Subcutaneous abdominal adipose tissue (tissue), 5 donors: ENCODE data around the gene CTDSPL.
"Not testable (repeated sequence)": the region's sequence is repeated elsewhere in the genome, so short reads cannot be mapped to it uniquely, and the experiment has no call there.

Source experiments
- H3K27ac ChIP-seq: one replicate; pipeline ENCODE4 v1.7.0; 2013; ENCODE audit warnings: low read depth, mild to moderate bottlenecking, inconsistent platforms, low read length, moderate library complexity
- H3K27me3 ChIP-seq, 5 donors: one replicate each; pipeline ENCODE4 v1.7.0; 2013; ENCODE audit warnings: low read length in 5 of 5, inconsistent platforms in 1 of 5; ENCODE audit not compliant: control insufficient read depth in 5 of 5, insufficient read depth in 4 of 5
- H3K36me3 ChIP-seq, 5 donors: one replicate each; pipeline ENCODE4 v1.7.0; 2013; ENCODE audit warnings: low read length in 5 of 5; ENCODE audit not compliant: control insufficient read depth in 5 of 5, insufficient read depth in 5 of 5
- H3K4me1 ChIP-seq, 5 donors: one replicate each; pipeline ENCODE4 v1.7.0; 2013; ENCODE audit warnings: low read length in 5 of 5, mild to moderate bottlenecking in 3 of 5, moderate library complexity in 1 of 5; ENCODE audit not compliant: control insufficient read depth in 5 of 5, insufficient read depth in 5 of 5
- H3K4me3 ChIP-seq, 5 donors: one replicate each; pipeline ENCODE4 v1.7.0; 2013; ENCODE audit warnings: low read length in 5 of 5, low read depth in 1 of 5
- H3K9ac ChIP-seq, 5 donors: one replicate each; pipeline ENCODE4 v1.7.0; 2013; ENCODE audit warnings: low read length in 5 of 5, mild to moderate bottlenecking in 4 of 5, moderate library complexity in 3 of 5
- H3K9me3 ChIP-seq, 5 donors: one replicate each; pipeline ENCODE4 v1.7.0; 2013; ENCODE audit warnings: low read length in 5 of 5; ENCODE audit not compliant: control insufficient read depth in 5 of 5
- donor health status: healthy.
- donor health status: healthy.
- donor health status: healthy.
- donor health status: healthy.
- donor health status: healthy.

The CTDSPL gene, protein sequence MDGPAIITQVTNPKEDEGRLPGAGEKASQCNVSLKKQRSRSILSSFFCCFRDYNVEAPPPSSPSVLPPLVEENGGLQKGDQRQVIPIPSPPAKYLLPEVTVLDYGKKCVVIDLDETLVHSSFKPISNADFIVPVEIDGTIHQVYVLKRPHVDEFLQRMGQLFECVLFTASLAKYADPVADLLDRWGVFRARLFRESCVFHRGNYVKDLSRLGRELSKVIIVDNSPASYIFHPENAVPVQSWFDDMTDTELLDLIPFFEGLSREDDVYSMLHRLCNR

DNA sequence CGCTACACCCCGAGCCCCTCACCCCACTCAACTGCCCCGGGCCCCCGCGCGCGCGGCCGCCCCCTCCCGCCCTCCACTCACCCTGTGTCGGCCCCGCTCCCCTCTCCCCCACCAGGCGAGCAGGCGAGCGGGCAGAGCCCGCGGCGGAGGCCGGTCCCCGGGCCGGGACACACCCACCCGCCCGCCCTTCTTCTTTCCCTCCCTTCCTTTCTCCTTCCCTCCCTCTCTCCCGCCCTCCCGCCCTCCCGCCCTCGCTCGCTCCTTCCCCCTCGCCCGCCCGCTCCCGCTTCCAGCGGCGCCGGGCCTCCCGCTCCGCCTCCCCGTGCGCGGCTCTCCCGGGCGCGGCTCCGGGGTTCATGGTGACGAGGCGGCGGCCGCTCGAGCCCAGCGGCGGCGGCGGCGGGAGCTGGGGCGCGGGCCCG, at the start of gene CTDSPL:
CTDSPL (plus strand) TSS at position 261 of the 422 bp plus-strand sequence. CDS start 320 bp downstream, outside the sequence.
- H3K36me3 ChIP-seq, result no peaks in the 10 kb centered on the region
- H3K27me3 ChIP-seq, result no peaks in the 10 kb centered on the region
- peaks cover 4 to 38% (median 35%) of the 10 kb centered on the region in 5 donors for H3K4me1 ChIP-seq
- peak within 1 kb of the TSS; percentile 81 to 94 (median 86) for H3K4me3 ChIP-seq
- H3K9ac ChIP-seq, result peak within 1 kb of the TSS in 4 of 5 donors; percentile 63 to 77 (median 68)
- no peaks in the 10 kb centered on the region for H3K9me3 ChIP-seq
- peak within 1 kb of the TSS; percentile 72 for H3K27ac ChIP-seq

DNA sequence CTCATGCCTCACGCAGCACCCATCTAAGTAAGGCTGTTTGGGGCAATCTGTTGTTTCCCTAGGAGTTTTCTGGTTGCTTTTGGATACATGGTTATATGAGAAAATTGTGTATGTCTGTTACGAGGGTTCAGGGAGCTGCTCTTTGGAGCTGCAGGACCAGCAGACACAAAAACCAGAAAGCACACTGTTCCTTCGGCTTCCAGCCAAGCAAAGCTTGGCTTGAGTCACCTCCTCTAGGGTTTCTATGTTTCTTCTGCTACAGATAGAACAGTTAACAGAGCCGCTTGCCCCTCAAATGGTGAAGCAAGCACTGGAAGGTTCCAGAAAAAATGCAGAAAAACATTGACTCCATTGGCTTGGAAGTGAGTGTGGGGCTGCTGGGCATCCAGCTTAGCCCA, 49.2 kb upstream of the CTDSPL start:
- H3K27me3 ChIP-seq, result no peaks in the 10 kb centered on the region
- H3K4me3 ChIP-seq, result no peak overlapping the region
- no peak overlapping the region for H3K27ac ChIP-seq
- H3K9ac ChIP-seq, result no peak overlapping the region
- H3K4me1 ChIP-seq, result peaks cover 0 to 8% (median 2%) of the 10 kb centered on the region in 5 donors
- H3K36me3 ChIP-seq, result peaks cover 0 to 30% (median 19%) of the 10 kb centered on the region in 5 donors
- H3K9me3 ChIP-seq, result no peaks in the 10 kb centered on the region

DNA sequence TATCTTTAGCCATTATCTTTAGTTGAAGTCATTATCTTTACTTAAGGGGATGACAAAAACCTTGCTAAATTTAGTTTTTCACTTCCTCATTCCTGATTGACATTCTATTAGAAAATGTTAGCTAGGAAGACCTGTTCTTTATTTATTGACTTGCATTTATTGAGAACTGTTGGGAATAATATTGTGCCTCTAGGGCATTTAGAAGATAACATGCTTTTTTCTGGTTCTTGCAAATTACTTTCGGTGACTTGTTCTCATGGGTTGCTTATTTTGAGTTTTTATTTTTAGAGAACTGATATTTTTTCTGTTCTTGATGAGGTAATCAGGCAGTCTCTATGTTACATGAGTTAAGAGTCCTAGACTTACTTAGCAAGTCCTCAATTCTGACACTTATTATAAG, 48.3 kb upstream of the CTDSPL start:
- Histone ChIP-seq H3K27ac (no peak overlapping the region), H3K27me3 (no peaks in the 10 kb centered on the region), H3K36me3 (peaks cover 0 to 26% (median 13%) of the 10 kb centered on the region in 5 donors), H3K4me1 (peaks cover 0 to 8% (median 3%) of the 10 kb centered on the region in 5 donors), H3K4me3 (no peak overlapping the region), H3K9ac (no peak overlapping the region), H3K9me3 (no peaks in the 10 kb centered on the region)

DNA sequence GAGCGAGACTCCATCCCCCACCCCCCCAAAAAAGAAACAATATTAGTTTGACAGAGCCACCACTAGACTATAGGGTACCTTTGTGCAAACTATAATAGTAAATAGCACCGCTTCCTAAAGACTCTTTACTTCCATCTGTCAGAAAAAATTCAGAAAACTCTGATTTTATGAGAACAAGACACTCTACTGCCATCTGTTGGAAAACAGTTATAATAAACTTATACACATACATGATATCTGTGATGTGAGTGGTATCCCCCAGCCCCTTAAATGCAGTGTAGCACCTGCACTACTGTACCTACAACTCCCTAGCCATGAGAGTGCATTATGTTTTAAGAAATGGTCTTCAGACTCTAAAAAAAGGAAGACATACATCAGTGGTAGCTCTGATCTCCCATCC, 47.1 kb upstream of the CTDSPL start:
- H3K27me3 ChIP-seq, result no peaks in the 10 kb centered on the region
- H3K9ac ChIP-seq, result no peak overlapping the region
- no peak overlapping the region for H3K4me3 ChIP-seq
- H3K4me1 ChIP-seq, result peaks cover 0 to 8% (median 5%) of the 10 kb centered on the region in 5 donors
- no peaks in the 10 kb centered on the region for H3K9me3 ChIP-seq
- H3K36me3 ChIP-seq, result peaks cover under 1 to 32% (median 13%) of the 10 kb centered on the region in 5 donors
- no peak overlapping the region for H3K27ac ChIP-seq

DNA sequence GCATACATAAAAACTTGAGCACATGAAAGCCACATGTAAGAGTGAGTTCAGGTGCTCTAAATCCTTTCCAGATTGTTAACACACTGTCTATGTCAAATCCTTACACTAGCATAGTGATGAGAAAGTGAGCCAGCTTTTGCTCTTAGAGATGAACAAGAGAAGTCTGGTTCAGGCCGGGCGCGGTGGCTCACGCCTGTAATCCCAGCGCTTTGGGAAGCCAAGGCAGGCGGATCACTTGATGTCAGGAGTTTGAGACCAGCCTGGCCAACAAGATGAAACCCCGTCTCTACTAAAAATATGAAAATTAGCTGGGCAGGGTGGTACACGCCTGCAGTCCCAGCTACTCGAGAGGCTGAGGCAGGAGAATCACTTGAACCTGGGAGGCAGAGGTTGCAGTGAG, 46.5 kb upstream of the CTDSPL start:
- H3K9me3 ChIP-seq, result not testable (repeated sequence)

DNA sequence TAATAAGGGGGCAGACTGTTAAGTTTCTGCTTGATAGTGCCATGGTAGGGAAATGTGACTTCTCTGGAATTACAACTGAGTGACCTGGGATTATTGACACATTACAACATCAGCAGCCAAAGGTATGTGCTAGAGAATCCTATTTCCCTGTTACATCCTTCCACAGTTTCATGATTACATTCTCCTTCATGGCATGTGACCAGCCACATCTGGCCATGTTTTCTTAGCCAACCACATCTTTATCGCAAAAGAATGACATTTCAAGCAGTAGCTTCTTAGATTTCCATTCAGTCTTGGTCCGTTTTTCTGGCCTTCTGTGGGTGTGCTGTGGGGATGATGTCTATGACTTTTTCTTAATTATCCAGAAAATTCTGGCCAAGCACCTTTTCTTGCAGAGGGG, 45.4 kb upstream of the CTDSPL start:
- H3K9ac ChIP-seq, result no peak overlapping the region
- H3K4me3 ChIP-seq, result no peak overlapping the region
- peaks cover 0 to 8% (median 5%) of the 10 kb centered on the region in 5 donors for H3K4me1 ChIP-seq
- peaks cover 3 to 34% (median 16%) of the 10 kb centered on the region in 5 donors for H3K36me3 ChIP-seq
- no peaks in the 10 kb centered on the region for H3K27me3 ChIP-seq
- no peaks in the 10 kb centered on the region for H3K9me3 ChIP-seq
- no peak overlapping the region for H3K27ac ChIP-seq

More for the DNA sequence above, 46.5 kb upstream of the CTDSPL start:
- H3K27me3 ChIP-seq, H3K4me3 ChIP-seq, H3K27ac ChIP-seq, H3K9ac ChIP-seq, H3K4me1 ChIP-seq: not testable (repeated sequence)
- peaks cover 3 to 34% (median 16%) of the 10 kb centered on the region in 5 donors for H3K36me3 ChIP-seq

DNA sequence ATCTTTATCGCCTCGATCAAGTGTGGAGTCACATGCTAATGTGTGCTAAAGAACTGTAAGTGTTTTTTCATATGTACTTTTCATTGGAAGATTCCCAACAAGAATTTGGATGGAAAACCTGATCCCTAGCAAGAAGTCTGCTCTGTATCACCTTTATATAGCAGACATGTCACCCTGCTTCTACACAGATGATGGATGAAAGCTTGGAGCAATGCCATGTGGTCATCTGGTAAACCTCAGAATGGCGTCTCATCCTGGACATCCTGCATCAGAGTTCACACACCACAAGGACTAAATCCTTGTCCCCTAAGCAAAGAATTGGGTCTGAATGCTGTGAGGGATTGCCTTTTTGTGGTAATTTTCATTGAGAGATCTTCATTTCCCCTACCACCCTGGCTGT, 42.1 kb upstream of the CTDSPL start:
- peaks cover 3 to 31% (median 13%) of the 10 kb centered on the region in 5 donors for H3K36me3 ChIP-seq
- peaks cover 0 to 5% (median 0%) of the 10 kb centered on the region in 5 donors for H3K4me1 ChIP-seq
- no peaks in the 10 kb centered on the region for H3K9me3 ChIP-seq
- H3K9ac ChIP-seq, result no peak overlapping the region
- H3K4me3 ChIP-seq, result no peak overlapping the region
- no peaks in the 10 kb centered on the region for H3K27me3 ChIP-seq
- H3K27ac ChIP-seq, result no peak overlapping the region

DNA sequence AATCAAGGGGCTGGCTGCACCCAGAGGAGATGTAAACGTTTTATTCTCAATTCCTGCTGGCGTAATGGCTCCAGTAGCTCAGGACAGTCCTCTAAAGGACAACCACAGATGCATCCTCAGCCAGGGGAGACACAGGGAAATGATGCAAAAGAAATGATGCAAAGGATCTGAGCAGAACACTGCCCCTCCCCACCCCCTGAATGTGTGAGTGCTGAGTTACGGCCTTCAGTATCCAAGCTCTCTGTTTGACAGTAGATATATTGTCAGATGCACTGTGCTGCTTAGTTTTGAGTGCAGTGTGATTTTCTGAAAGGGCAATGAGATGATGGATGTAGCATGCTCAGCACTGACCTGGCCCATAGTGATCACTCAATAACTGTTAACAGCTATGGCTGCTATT, 41.4 kb upstream of the CTDSPL start:
- H3K4me3 ChIP-seq, result no peak overlapping the region
- H3K27me3 ChIP-seq, result no peaks in the 10 kb centered on the region
- peaks cover 0 to 5% (median 0%) of the 10 kb centered on the region in 5 donors for H3K4me1 ChIP-seq
- no peaks in the 10 kb centered on the region for H3K9me3 ChIP-seq
- no peak overlapping the region for H3K27ac ChIP-seq
- no peak overlapping the region for H3K9ac ChIP-seq
- peaks cover 3 to 31% (median 13%) of the 10 kb centered on the region in 5 donors for H3K36me3 ChIP-seq

DNA sequence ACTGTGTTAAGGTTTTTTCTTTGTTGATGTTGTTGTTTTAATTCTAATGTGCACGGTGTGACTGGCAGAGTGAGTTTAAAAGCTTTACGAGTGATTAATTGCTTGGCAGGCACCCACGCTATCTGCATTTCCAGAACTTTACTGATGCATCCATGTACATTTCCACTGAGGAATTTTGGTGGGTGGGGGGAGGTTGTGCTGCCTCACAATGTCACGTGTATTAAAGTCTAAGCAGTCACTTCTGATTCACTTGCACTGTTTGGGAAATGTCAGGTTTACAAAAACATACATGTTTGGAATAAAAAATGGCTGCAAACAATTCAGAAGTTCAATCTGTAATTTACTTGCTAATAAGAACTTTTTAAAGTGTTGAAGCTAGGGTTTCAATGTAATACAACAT, 38.5 kb upstream of the CTDSPL start:
- H3K9ac ChIP-seq, result no peak overlapping the region
- H3K9me3 ChIP-seq, result no peaks in the 10 kb centered on the region

DNA sequence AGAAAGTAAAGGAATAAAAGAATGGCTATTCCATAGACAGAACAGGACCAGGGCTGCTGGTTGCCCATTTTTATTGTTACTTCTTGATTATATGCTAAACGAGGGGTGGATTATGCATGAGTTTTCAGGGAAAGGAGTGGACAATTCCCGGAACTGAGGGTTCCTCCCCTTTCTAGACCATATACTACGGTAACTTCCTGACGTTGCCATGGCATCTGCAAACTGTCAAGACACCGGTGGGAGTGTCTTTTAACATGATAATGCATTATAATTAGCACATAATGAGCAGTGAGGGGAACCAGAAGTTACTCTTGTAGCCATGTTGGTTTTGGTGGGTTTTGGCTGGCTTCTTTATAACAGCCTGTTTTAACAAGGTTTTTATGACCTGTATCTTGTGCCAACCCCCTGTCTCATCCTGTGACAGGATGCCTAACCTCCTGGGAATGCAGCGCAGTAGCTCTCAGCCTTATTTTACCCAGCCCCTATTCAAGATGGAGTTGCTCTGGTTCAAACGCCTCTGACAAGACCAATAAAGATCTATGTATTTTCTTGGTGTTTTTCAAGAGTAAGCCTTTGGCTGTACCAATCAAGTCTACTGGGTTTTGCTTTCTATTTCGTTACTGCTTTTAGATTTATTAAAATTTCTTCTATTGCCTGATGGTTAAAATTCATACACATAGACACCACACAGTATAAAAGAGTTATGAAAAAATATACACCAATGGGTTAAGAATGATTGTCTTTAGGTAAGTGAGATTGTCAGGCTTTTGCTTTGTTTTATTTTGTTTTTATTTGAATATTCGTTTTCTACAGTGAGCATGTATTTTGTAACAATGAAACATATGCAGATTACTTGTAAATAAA, 37.4 kb upstream of the CTDSPL start:
- H3K9ac ChIP-seq, result no peak overlapping the region

More for the DNA sequence above, 38.5 kb upstream of the CTDSPL start:
- Histone ChIP-seq H3K4me3 (no peak overlapping the region), H3K36me3 (peaks cover 3 to 20% (median 13%) of the 10 kb centered on the region in 5 donors), H3K4me1 (peaks cover 0 to 5% (median 0%) of the 10 kb centered on the region in 5 donors), H3K27me3 (no peaks in the 10 kb centered on the region), H3K27ac (no peak overlapping the region)

More for the DNA sequence above, 37.4 kb upstream of the CTDSPL start:
- no peak overlapping the region for H3K4me3 ChIP-seq
- H3K4me1 ChIP-seq, result no peaks in the 10 kb centered on the region
- peaks cover 3 to 19% (median 13%) of the 10 kb centered on the region in 5 donors for H3K36me3 ChIP-seq
- H3K9me3 ChIP-seq, result no peaks in the 10 kb centered on the region
- no peak overlapping the region for H3K27ac ChIP-seq
- H3K27me3 ChIP-seq, result no peaks in the 10 kb centered on the region
